NCI-H2227 treated with DMSO at 0.1 percent for 48 hours (cell line): ENCODE results near the gene RNASEH2C.
"Not testable (repeated sequence)": the region's sequence is repeated elsewhere in the genome, so short reads cannot be mapped to it uniquely, and the experiment has no call there.

ENCODE experiments used
- DNase-seq: peaks from one replicate; lab custom pipeline; 2025; lab: John Stamatoyannopoulos, UW

Gene RNASEH2C

GRCh38 chr11:65716774-65717405, 3.7 kb downstream of the RNASEH2C start:
- no peak for DNase-seq

GRCh38 chr11:65716302-65716701, 4.3 kb downstream of the RNASEH2C start:
- no peak for DNase-seq

GRCh38 chr11:65714433-65714832, 6.2 kb downstream of the RNASEH2C start:
- no peak for DNase-seq

- DNase-seq, result no peak
Observed at GRCh38 chr11:65713212-65713969, 7.2 kb downstream of the RNASEH2C start.

GRCh38 chr11:65712633-65713076, 7.9 kb downstream of the RNASEH2C start:
- DNase-seq, result no peak

GRCh38 chr11:65711785-65712632, 8.6 kb downstream of the RNASEH2C start, which contains the start of gene KAT5:
KAT5 (plus strand) TSS chr11:65712252; CDS start chr11:65712268, 16 bp downstream.
- DNase-seq, result peak; percentile 98

- no peak for DNase-seq
Observed at GRCh38 chr11:65710421-65710820, 10.2 kb downstream of the RNASEH2C start.

- DNase-seq, result no peak
Observed at GRCh38 chr11:65709661-65710060, 10.9 kb downstream of the RNASEH2C start.

GRCh38 chr11:65708451-65708850, 12.1 kb downstream of the RNASEH2C start:
- no peak for DNase-seq

GRCh38 chr11:65707002-65707401, 13.6 kb downstream of the RNASEH2C start:
- DNase-seq, result not testable (repeated sequence)

- DNase-seq, result peak; percentile 35
Observed at GRCh38 chr11:65706303-65706763, 14.3 kb downstream of the RNASEH2C start.

GRCh38 chr11:65703846-65704245, 16.8 kb downstream of the RNASEH2C start:
- DNase-seq, result no peak

GRCh38 chr11:65701686-65702085, 18.9 kb downstream of the RNASEH2C start:
- no peak for DNase-seq

GRCh38 chr11:65700399-65700798, 20.2 kb downstream of the RNASEH2C start:
- no peak for DNase-seq

GRCh38 chr11:65699306-65699705, 21.3 kb downstream of the RNASEH2C start:
- no peak for DNase-seq

GRCh38 chr11:65698205-65698604, 22.4 kb downstream of the RNASEH2C start:
- DNase-seq, result no peak

GRCh38 chr11:65696802-65697552, 23.6 kb downstream of the RNASEH2C start:
- DNase-seq, result no peak

GRCh38 chr11:65695459-65696241, 24.9 kb downstream of the RNASEH2C start:
- peak; percentile 86 for DNase-seq

GRCh38 chr11:65692367-65692766, 28.2 kb downstream of the RNASEH2C start:
- no peak for DNase-seq

GRCh38 chr11:65691847-65692246, 28.8 kb downstream of the RNASEH2C start:
- DNase-seq, result not testable (repeated sequence)

- no peak for DNase-seq
Observed at GRCh38 chr11:65685981-65686380, 34.6 kb downstream of the RNASEH2C start.
